ENCODE results near the gene MRPS2.
"Not testable (repeated sequence)": the region's sequence is repeated elsewhere in the genome, so short reads cannot be mapped to it uniquely, and the experiment has no call there.

MRPS2 gene

DNA sequence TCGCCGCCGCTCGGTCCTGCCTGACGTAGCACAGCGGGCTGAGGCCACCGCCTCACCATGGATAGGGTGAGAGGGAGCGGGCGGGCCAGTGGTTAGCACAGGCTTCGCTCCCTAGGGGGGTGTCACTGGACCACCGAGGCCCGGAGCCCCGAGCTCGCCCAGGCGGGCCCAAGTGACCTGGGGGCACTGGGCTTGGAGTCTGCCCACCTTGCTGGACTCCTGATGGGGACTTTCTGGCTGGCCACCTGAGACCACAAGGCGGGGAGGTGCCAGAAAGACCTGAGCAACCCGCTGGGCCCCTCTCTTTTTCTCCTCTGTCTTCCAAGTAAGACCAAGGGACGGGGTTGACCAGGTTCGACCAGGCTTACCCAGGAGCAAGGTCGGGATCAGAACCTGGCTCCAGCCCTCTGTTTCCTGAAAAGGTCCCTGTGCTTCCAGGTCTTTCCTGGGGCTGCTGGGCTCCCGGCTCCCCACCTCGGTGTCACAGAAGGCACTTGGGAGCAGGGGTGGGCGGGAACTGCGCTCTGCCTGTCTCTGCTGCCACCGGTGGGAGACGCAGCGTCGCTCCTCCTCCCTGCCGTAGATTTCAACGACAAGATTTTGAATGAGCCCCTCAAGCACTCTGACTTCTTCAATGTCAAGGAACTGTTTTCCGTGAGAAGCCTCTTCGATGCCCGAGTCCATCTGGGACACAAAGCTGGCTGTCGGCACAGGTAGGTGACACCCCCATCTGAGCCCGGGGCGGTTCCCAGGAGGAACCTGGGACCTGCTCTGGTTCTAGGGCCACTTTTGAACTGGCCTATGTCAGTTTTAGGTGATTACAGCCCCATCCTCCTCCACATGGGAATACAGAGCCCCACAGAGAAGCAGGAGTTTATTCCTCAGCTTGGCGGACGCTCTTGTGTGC, 1.0 kb downstream of the MRPS2 start:
- DNase-seq: no peak

DNA sequence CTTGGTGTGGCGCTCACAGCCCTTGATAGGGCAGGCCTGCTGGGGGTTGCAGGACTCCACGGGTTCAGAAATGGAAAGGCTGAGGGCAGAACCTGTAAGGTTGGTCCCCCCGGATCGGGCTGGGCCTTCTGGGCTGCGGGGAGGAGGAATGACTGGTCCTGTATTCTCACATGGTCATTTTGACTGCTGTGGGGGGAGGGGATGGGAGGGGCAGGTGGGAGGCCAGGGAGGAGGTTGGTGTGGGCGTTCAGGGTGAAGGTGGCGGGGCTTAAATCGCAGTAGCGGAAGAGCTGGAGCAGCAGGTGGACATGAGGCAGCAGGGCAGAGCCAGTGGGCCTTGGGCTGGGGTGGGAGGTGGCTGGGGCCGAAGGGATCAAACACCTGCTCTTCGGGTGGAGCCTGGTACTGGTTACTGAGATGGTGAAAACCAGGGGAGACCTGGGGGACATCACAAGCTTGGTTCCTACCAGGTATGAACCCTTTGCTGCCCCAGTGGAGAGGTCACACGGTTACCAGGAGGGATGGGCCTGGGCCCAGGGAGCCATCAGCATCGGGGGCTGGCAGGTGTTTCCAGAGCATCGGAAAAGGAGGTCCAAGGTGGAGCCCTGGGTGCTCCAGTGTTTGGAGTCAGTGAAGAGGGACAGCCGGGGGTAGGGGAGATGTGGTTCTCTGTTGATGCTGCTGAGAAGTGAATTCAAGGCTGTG, 1.8 kb downstream of the MRPS2 start:
- no peak for DNase-seq

DNA sequence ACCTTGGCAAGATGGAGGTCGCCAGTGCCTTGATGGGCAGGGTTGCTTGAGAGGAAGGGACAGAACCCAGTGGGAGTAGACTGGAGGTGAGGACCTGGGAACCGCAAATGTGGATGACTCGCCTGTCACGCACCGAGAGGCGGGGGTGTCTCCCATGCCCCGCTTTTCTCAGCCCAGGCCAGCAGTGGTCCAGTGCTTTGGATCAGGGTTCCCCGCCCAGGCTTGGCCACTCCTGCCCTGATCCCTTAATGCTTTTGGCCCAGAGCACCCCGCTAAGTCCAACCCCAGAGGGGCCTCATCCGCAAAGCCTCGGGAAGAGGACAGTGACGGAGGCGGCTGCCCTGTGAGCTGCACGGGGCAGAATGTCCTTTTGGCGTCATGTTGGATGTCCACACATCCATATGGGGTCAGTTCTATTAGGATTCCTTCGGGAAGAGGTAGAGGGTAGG, 2.4 kb downstream of the MRPS2 start:
- no peak for DNase-seq

DNA sequence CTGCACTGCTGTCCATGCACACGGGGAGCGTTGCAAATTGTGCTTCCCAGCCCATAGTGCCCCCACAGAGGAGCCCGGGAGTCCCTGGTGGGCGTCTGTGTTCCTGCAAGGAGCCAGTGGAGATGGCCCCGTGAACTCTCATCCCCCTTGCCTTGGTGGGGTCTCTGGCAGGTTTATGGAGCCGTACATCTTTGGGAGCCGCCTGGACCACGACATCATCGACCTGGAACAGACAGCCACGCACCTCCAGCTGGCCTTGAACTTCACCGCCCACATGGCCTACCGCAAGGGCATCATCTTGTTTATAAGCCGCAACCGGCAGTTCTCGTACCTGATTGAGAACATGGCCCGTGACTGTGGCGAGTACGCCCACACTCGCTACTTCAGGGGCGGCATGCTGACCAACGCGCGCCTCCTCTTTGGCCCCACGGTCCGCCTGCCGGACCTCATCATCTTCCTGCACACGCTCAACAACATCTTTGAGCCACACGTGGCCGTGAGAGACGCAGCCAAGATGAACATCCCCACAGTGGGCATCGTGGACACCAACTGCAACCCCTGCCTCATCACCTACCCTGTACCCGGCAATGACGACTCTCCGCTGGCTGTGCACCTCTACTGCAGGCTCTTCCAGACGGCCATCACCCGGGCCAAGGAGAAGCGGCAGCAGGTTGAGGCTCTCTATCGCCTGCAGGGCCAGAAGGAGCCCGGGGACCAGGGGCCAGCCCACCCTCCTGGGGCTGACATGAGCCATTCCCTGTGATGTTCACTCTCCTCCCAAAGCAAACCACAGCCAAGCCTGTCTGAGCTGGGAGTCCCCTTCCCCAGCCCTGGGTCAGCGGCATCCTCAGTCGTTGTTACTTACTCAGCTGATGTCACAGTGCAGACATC, 3.1 kb downstream of the MRPS2 start:
- no peak for DNase-seq

DNA sequence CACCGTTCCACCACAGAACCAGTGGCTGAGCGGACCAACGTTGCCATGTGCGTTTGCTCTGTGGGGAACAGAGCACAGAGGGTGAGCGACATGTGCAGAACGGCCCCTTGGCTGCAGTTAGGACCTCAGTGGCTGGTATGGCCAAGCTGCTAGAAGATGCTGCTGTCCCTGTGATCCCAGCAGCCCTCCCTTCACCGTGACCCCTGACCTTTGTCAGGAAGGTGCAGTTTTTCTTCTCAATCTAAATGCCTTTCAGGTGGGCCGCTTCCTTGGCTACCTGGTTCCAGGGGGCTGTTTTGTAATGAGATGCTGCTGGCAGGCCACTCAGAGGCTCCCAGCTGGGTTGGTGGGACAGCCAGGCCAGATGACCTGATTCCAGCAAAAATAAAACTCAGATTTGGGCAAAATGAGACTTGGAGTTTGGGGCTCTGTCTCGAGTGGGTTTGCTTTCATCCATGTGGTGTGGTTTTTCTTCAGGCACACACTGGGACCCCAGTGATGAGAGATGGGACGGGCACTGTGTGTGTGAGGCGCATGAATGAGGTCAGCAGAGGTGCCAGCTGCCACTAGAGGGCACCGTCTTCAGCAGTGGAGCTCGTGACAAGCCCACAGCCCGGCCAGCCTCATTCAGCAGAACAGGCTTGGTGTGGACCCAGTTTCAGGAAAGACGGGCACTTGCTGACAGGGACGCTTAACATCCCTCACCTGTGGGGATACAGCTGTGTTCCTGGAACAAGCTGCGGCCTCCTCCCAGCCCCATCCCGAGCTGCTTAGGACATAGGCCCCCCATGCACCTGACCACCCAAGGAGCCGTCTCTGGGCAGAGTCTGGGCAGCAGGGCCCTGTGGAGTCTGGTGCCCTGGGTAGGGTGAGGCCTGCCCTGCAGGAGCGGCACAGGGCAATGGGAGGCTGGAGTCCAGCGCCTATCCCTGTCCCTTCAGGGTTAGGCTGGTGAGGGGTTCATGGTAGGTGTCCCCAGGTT, 4.1 kb downstream of the MRPS2 start:
- peak; percentile 64 to 72 for DNase-seq

DNA sequence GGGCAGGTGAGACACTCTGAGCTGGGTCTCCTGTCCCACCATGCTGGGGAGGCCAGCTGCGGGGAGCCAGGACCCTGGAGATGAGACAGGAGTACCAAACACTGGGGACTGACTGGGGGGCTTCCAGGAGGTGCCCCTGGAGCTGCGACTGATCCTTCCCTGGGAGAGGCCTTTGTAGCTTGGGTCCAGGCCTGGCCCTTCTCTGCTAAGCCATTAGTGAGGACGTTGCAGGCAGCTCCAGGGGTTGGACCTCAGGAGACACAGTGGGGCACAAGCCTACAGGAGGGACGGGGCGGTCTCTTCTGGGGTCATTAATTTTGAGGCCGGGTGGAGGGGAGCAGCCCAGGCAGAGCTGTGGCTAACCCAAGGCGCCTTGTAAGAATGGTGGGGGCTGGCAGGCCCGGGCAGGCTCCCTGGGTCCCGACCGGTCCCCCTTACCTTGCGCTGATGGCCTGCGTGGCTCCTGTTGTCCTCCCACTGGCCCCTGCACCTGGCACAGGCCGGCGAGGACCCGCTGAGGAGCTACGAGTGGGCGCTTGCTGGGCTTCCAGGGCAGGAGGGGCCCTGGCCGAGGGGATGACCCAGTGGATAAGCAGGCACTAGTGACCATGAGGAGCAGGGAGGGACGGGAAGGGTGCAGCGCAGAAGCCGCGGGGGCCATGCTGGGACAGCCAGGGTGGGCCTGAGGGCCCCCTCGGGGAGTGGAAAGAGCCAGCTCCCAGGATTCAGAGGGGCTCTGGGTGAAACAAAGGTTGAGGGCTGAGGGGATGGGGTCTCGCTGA, 5.1 kb downstream of the MRPS2 start:
- no peak for DNase-seq

DNA sequence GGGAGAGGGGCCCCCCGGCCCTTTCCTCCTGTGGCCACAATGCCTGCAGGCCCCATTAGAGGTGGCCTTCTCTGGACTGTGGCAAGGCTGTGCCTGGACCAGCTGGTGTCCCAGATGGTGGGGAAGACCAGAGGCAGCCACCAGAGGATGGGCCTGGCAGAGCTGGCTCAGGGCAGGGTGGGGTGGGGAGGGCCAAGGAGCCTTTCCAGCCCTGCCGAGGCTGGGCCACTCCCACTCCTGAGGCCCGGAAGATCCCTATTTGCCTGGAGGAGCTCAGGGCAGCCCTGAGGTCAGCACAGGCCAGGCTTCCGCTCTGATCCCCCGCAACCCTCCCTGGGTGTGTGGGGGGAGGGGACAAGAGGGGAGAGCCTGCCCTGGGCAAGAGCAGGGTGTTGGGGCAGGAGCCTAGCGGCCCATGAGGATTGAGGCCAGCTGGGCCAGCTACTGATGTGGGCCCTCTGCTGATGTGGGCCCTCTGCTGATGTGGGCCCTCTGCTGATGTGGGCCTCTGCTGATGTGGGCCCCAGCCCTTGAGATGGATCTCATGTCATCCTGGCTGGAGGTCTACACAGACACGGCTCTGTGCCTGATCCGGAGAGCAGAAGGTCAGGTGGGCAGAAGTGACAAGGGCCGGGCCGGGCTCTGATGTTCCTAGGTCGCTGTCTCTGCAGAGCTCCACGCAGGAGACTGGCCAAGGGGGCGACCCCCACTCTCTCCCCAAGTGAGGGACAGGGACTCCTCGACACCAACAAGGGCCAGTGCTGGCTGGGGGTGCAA, 6.0 kb downstream of the MRPS2 start:
- no peak for DNase-seq

DNA sequence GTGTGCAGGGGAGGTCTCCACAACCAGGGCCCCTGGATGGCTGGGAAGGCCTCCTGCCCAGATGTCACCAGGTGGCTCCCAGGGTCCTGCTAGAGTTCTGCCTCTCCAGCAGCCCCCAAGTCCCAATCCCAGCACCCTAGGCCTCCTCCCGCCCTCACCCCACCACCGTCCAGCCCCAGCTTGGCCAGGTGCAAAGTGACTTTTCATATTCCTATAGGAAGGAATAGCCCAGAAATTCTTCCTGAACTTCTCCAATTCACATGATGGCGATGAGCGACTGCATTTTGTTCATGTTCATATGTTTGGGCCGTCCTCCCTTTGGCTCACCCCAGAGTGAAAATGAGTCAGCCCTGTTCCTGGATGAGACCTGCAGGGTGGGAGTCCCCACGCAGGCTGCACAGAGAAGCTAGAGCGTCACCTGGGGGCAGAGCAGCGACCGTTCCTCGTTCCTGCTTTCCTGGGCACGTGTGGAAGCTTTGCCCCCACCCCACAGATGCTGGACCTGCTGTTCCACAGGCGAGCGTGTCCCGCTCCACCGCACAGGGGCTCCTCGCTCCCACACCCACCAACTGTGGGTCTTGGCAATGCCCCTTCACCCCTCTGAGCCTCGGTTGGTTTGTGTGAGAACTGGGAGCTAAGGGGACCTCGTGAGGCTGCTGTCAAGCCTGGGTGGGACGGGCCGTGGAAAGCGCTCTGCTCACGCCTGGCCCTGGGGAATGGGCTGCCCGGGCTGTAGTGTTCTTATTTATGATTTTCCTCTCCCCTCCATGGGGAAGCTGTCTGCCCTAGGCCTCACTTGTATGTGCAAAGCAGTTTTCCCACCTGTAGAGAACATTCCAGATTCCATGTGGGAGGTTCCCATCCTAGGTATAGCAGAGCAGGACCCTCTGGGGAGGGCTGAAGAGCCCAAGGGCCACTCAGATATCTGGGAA, 6.9 kb downstream of the MRPS2 start:
- no peak for DNase-seq

DNA sequence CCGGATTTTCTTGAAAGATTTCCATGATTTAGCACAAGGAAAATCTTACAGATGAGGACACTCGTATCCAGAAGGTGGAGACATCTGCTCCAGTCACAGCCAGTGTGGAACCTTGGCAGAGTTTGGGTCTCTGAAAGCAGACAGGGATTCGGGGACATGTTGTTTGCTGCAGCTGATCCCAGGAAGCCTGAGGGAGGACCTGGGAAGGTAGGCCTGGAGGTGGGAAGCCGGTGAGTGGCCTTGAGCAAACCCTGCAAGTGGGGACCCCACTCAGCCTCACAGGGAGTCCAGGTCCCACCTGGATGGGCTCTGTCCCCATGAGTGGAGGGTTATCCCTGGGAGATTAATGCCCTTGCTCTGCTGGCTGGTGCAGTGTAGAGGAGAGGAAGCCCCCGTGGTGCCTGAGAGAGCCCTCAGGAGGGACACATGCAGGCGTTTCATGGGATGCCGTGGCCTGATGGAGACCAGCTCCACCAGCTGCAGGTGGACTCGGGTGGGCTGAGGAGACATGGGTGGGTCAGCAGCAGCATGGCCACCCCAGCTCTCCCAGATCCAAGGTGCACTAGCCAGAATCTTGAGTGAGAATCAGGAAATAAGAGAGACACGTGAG, 7.8 kb downstream of the MRPS2 start:
- no peak for DNase-seq

DNA sequence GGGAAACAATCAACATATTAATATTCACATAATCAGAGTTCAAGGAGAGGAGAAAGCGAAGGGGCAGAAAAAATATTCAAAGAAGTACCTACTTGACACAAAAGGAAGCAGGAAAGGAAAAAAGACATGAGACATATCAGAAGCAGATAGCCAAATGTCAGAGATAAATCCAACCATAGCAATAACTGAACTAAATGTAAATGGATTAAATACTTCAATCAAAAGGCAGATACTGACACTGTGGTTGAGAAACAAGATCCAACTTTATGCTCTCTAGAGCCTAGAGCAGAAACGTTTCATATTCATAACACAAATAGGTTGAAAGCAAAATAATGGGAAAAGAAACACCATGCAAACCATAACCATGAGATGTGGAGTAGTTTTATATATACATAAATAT, 9.0 kb downstream of the MRPS2 start:
- no peak for DNase-seq

DNA sequence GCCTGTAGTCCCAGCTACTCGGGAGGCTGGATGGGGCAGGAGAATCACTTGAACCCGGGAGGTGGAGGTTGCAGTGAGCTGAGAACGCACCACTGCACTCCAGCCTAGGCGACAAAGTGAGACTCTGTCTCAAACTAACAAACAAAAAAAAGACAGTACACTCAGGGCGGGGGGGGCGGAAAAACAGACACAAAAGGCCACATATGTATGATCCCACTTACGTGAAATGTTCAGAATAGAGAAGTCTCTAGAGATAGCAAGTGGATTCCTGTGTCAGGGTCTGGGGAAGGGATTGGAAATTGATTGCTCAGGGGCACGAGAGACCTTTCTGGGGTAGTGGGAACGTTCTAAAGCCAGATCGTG, 11.7 kb downstream of the MRPS2 start:
- DNase-seq: no peak

DNA sequence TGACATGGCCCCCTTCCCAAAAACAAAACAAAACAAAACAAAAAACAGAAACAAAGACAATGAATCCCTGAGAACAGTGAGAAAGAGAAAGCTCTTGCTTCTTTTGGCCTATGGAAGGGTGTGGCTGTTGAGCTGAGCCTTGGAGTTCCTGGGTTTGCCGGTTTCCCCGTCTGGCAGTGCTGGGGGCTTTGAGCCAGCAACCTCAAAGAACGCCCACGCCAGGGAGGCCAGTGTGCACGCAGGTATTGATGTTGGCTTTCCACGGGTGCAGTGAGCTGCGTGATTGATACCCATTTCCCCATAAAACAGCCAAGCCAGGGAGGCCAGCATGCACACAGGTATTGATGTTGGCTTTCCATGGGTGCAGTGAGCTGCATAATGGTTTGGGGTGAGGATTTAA, 12.4 kb downstream of the MRPS2 start:
- DNase-seq: no peak

DNA sequence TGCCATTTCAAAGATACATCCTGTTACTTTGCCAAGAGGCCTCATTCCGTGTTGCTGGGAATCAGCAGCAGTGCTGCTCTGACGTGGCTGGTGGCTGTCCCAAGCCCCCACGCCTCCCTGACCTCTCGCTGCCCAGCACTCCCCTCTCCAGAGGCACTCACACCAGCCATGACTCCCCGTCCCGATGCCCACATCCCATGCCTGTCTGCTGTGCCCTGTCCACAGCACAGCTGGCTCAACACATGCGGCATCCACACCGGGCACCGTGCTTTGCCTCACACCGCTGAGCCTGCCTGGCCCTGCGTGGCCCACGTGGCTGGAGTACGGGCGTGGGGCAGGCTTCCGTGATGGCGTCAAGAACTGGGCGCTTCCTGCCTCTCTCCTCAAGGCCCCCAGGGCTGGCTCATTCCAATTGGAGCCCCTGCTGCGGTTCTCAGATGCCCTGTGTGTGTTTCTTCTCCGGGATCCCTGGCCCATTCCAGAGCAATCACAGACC, 12.9 kb downstream of the MRPS2 start:
- DNase-seq: no peak

DNA sequence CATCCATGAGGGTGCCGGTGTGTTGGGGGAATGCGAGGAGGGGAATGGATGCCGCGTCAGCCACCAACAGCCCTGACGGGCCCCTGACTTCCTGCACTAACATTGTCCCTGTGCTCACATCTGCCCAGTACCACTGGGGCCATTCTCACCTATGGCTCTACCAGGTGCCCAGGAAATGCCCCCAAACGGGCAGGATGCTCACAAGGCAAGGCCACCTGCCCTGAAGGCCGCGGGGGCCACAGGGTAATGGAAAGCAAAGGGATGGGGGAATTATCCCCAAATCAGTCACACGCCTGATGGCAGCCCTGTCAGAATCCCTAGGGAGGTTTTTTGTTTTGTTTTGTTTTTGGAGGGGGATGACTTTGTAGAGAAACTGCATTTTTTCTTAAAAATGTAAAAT, 13.4 kb downstream of the MRPS2 start:
- DNase-seq: not testable (repeated sequence)

DNA sequence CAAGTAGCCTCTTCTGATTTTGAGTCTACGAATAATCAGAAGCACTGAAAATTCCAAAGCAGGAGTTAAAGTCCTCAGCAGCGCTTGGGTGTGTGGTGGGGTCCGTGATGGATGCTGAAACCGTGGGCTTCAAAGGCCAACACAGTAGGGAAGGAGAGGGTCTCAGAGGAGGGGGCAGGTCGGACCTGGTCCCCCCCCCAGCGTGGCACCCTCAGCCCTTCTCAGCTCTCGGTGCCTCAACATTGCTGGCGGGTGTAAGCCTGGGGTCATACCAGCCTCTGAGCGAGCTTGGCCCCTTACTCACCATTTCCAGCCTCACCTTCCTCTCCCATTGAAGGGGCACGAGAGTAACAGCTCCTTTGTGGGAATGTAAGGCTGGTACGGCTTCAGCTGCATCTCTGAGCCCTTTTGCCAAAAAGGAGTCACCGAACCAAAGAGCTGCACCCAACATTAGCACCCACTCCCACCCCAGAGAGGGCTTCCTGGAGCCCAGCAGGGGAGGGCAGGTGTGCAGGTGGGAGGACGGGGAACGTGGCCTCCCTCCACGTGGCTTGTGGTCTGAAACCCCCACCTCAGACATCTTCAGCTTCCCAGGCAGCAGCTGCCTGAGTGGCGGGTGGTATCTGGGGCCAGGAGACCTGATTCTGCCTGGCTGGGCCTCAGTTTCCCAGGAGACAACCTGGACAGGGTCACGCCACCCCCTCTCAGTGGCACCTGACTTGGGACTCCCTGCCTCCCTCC, 14.0 kb downstream of the MRPS2 start:
- DNase-seq: no peak

DNA sequence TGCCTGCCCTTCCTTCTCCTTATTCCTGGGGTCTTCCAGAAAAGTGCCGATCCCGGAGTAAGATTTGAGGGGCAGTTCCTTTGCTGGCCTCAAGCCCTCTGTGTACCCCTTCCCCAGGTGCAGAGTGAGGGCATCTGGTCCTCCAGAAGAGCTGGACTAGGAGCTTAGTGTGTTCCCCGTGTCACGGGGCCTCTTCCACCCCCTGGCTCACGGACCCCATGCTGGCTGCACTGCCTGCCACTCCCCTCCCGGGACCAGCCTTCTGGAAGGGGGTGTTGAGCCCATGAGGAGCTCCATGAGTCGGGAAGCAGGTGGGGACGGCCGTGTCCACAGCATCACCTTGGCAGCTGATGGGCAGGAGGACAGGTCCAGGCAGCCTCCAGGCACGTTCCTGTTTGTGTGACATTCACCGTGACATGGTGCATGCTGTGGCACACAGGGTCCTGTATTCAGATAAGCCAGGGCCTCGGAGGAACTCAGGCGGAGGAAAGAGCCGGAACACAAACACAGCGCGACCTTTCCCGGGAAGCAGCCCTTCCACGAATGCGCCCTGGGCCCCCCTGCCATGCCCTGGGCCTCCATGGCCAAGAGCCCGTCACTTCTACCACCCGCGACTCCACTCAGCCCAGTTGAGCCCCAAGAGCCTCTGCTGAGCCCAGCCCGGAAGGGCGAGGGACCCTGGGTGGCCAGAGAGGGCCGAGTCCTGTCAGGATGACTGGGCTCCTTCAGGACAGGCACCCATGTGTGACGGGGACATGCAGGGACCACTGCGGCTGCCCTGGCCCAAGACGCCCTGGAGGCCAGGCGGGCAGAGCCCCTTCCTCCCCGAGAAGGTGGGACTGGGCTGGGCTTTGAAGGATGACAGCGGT, 14.8 kb downstream of the MRPS2 start:
- no peak for DNase-seq
